HG02943 (cell line): ENCODE data around the gene VPS26C.
"Not testable (repeated sequence)": the region's sequence is repeated elsewhere in the genome, so short reads cannot be mapped to it uniquely, and the experiment has no call there.

Source experiments
- ATAC-seq: cut with Tn5 transposase; IDR thresholded peaks from one replicate; pipeline ENCODE4 v1.9.1; 2021; ENCODE audit warnings: mild to moderate bottlenecking, low read depth, moderate library complexity; ENCODE audit not compliant: unreplicated experiment

The VPS26C gene

GRCh38 chr21:37231671-37232070 lies 35.5 kb downstream of the VPS26C start:
- ATAC-seq = no peak

GRCh38 chr21:37231249-37231645 lies 35.9 kb downstream of the VPS26C start:
- no peak for ATAC-seq

- no peak for ATAC-seq
These were observed 36.4 kb downstream of the VPS26C start for GRCh38 chr21:37230632-37231248.

GRCh38 chr21:37228003-37228400 lies 39.1 kb downstream of the VPS26C start:
- ATAC-seq = no peak

GRCh38 chr21:37227071-37228002 lies 39.8 kb downstream of the VPS26C start:
- no peak for ATAC-seq

- no peak for ATAC-seq
These were observed 40.9 kb downstream of the VPS26C start for GRCh38 chr21:37226041-37226920.

GRCh38 chr21:37224861-37225839 lies 42.0 kb downstream of the VPS26C start:
- ATAC-seq = no peak

- no peak for ATAC-seq
These were observed 43.3 kb downstream of the VPS26C start for GRCh38 chr21:37223804-37224345.

- not testable (repeated sequence) for ATAC-seq
These were observed 44.9 kb downstream of the VPS26C start for GRCh38 chr21:37222248-37222647.

GRCh38 chr21:37220981-37221664 lies 46.0 kb downstream of the VPS26C start:
- ATAC-seq = peak; percentile 80

GRCh38 chr21:37220433-37220980 lies 46.6 kb downstream of the VPS26C start:
- peak; percentile 45 for ATAC-seq

- ATAC-seq = no peak
These were observed 47.2 kb downstream of the VPS26C start for GRCh38 chr21:37219761-37220432.

GRCh38 chr21:37214952-37215351 lies 52.2 kb downstream of the VPS26C start:
- no peak for ATAC-seq

- ATAC-seq = no peak
These were observed 56.3 kb downstream of the VPS26C start for GRCh38 chr21:37210799-37211198.

GRCh38 chr21:37210130-37210529 lies 57.0 kb downstream of the VPS26C start:
- no peak for ATAC-seq

GRCh38 chr21:37208741-37209225 lies 58.4 kb downstream of the VPS26C start:
- peak; percentile 29 for ATAC-seq

GRCh38 chr21:37208056-37208721 lies 58.9 kb downstream of the VPS26C start:
- ATAC-seq = peak; percentile 59
